PC-3 (cell line): ENCODE data around the gene GTF2A2. TPM values are rescaled to one million over a fixed set of nuclear protein-coding genes. Genes with fewer than 3 reads are reported as not detected.

Experiments used
- ATAC-seq: fragments of 200-7000 bp; cut with Tn5 transposase; 2 replicates; pipeline ENCODE4 v1.9.1; 2020; ENCODE audit warnings: mild to moderate bottlenecking, moderate library complexity
- BruUV-seq: library from RNA; stranded (reverse); fragments of 400-500 nt; replicated peaks from 2 replicates; lab custom pipeline; 2021; lab: Mats Ljungman, UMichigan
- CTCF ChIA-PET: fragments of 300-600 bp; sonication (Branson Sonifier 250); formaldehyde crosslinking; loops from one replicate; lab custom pipeline; 2022; ENCODE audit warnings: antibody characterized with exemption; lab: Charles Lee
- POLR2A ChIA-PET: fragments of 300-600 bp; sonication (Branson Sonifier 250); formaldehyde crosslinking; loops from one replicate; lab custom pipeline; 2022; ENCODE audit warnings: antibody characterized with exemption; ENCODE audit not compliant: unreplicated experiment; lab: Charles Lee
- DNase-seq: peaks from one replicate; pipeline ENCODE4 v3.0.0-alpha.2; 2015
- H2AFZ ChIP-seq: fragments of 300-600 bp; sonication (generic); 2 replicates; pipeline ENCODE4 v1.6.0; 2016; ENCODE audit warnings: antibody characterized with exemption, low read length
- H3F3A ChIP-seq: fragments of 300-600 bp; sonication (generic); one replicate; pipeline ENCODE4 v1.6.0; 2017; ENCODE audit warnings: antibody characterized with exemption, low read length, control low read depth, mild to moderate bottlenecking; ENCODE audit not compliant: unreplicated experiment
- H3K27ac ChIP-seq: fragments of 300-600 bp; sonication (generic); 2 replicates; pipeline ENCODE4 v1.5.1; 2016; ENCODE audit warnings: mild to moderate bottlenecking, low read length
- H3K27me3 ChIP-seq: fragments of 300-600 bp; sonication (generic); 2 replicates; pipeline ENCODE4 v1.6.1; 2016; ENCODE audit warnings: low read length, mixed read lengths
- H3K36me3 ChIP-seq: fragments of 300-600 bp; sonication (generic); 2 replicates; pipeline ENCODE4 v1.6.1; 2016; ENCODE audit warnings: low read depth, mixed run types, low read length, mixed read lengths
- H3K4me1 ChIP-seq: fragments of 300-600 bp; sonication (generic); 2 replicates; pipeline ENCODE4 v1.5.1; 2016; ENCODE audit warnings: low read length; ENCODE audit not compliant: insufficient read depth
- H3K4me2 ChIP-seq: fragments of 300-600 bp; sonication (generic); 2 replicates; pipeline ENCODE4 v1.6.0; 2016; ENCODE audit warnings: low read length
- H3K4me3 ChIP-seq: fragments of 300-600 bp; sonication (generic); 2 replicates; pipeline ENCODE4 v1.5.1; 2016; ENCODE audit warnings: mild to moderate bottlenecking, low read length, mixed read lengths
- H3K79me2 ChIP-seq: fragments of 300-600 bp; sonication (generic); 2 replicates; pipeline ENCODE4 v1.6.1; 2017; ENCODE audit warnings: low read length, mixed read lengths
- H3K9ac ChIP-seq: fragments of 300-600 bp; sonication (generic); 2 replicates; pipeline ENCODE4 v1.6.0; 2016; ENCODE audit warnings: mild to moderate bottlenecking, low read length
- H3K9me2 ChIP-seq: fragments of 300-600 bp; sonication (generic); replicated peaks from 2 replicates; pipeline ENCODE4 v1.6.1; 2016; ENCODE audit warnings: mixed run types, low read length, mixed read lengths
- H3K9me3 ChIP-seq: fragments of 300-600 bp; sonication (generic); 2 replicates; pipeline ENCODE4 v1.6.1; 2016; ENCODE audit warnings: low read length, mixed read lengths
- H4K20me1 ChIP-seq: fragments of 300-600 bp; sonication (generic); 2 replicates; pipeline ENCODE4 v1.6.1; 2016; ENCODE audit warnings: low read length, mixed read lengths
- EZH2 ChIP-seq: fragments of 300-600 bp; sonication (generic); IDR thresholded peaks from one replicate; pipeline ENCODE4 v1.6.1; 2017; ENCODE audit warnings: antibody characterized with exemption, mild to moderate bottlenecking, low read length; ENCODE audit not compliant: unreplicated experiment
- EZH2phosphoT487 ChIP-seq: fragments of 300-600 bp; sonication (generic); IDR thresholded peaks from 2 replicates; pipeline ENCODE4 v1.6.1; 2018; ENCODE audit warnings: mild to moderate bottlenecking, antibody characterized with exemption, low read length, borderline replicate concordance
- intact Hi-C: fragments of 100-400 bp; cut with micrococcal nuclease; formaldehyde crosslinking; loops from 2 replicates; pipeline ENCODE4 v1.9.0; 2023
- total RNA-seq: library from RNA; depleted of rRNA; stranded (reverse); fragments of >200 nt; gene quantifications from 2 replicates; pipeline ENCODE4 v1.2.3, GENCODE V29; 2014
- TF ChIP-seq, protein P1 (sequence below): fragments of 300-600 bp; sonication (generic); conservative IDR thresholded peaks from 2 replicates; pipeline ENCODE4 v1.5.1; 2017; ENCODE audit warnings: antibody characterized with exemption, low read depth, mild to moderate bottlenecking, low read length

Gene GTF2A2
- total RNA-seq, 1 experiment from 2014 or later: 83.9 TPM

DNA sequence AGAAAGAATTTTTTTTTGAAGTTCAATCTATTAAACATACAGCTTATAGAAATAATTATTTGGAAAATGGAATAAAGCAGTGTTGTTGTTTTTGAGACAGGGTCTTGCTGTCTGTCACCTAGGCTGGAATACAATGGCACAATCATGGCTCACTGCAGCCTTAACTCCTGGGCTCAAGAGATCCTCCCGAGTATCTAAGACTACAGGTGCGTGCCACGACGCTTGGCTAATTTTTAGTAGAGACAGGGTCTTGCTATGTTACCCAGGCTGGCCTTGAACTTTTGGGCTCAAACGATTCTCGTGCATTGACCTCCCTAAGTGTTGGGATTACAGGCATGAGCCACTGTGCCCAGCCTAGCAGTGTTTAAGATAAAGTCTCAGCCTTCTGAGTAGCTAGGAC lies 23.0 kb upstream of the GTF2A2 start:
- no peak for ATAC-seq
- no peak for DNase-seq
- Histone ChIP-seq H3K9me2 (no peaks in the 10 kb centered on the region), H3K9me3 (no peaks in the 10 kb centered on the region), H3K36me3 (peaks cover 39% of the 10 kb centered on the region), H3K27ac (no peak overlapping the region), H3K4me3 (no peak overlapping the region), H2AFZ (no peak overlapping the region), H3K4me2 (no peak overlapping the region), H3K9ac (no peak overlapping the region), H3K27me3 (no peaks in the 10 kb centered on the region), H3F3A (no peaks in the 10 kb centered on the region), H4K20me1 (peaks cover 21% of the 10 kb centered on the region), H3K79me2 (peaks cover 32% of the 10 kb centered on the region), H3K4me1 (no peaks in the 10 kb centered on the region)
- ChIA-PET POLR2A (no interaction called here), CTCF (interaction anchor here (0.7 kb wide), 1 partner anchor 37 kb away, joined by 11 read pairs; no protein-coding TSS in a partner anchor)
- intact Hi-C loops: no loop called here
- no TSS peak for BruUV-seq
- TF ChIP-seq, protein P1, sequence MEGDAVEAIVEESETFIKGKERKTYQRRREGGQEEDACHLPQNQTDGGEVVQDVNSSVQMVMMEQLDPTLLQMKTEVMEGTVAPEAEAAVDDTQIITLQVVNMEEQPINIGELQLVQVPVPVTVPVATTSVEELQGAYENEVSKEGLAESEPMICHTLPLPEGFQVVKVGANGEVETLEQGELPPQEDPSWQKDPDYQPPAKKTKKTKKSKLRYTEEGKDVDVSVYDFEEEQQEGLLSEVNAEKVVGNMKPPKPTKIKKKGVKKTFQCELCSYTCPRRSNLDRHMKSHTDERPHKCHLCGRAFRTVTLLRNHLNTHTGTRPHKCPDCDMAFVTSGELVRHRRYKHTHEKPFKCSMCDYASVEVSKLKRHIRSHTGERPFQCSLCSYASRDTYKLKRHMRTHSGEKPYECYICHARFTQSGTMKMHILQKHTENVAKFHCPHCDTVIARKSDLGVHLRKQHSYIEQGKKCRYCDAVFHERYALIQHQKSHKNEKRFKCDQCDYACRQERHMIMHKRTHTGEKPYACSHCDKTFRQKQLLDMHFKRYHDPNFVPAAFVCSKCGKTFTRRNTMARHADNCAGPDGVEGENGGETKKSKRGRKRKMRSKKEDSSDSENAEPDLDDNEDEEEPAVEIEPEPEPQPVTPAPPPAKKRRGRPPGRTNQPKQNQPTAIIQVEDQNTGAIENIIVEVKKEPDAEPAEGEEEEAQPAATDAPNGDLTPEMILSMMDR: no peak
- TF ChIP-seq EZH2phosphoT487 (no peak), EZH2 (no peak)

DNA sequence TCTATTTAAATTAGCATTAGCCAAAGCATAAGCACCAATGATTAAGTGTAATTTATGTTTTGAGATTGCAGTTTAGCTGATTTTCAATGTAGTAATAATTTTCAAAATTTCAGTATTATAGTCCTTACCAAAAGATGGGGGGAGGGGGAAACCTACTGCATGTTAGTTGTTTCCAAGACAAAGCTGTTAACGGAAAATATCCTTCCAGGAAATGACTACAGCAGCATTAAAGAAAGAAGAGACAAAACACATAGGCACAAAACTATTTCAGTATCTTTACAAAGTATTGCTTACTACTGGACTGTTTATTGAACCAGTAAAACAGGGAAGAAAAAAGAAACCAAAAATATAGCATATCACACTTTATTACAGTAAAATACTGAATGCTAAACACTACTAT lies 21.3 kb upstream of the GTF2A2 start:
- intact Hi-C loops: no loop called here
- DNase-seq (no peak), ATAC-seq (no peak)
- Histone ChIP-seq H3K27ac (no peak overlapping the region), H4K20me1 (peaks cover 7% of the 10 kb centered on the region; the same call in 1 of the 2 replicates), H3K9me2 (no peaks in the 10 kb centered on the region), H3K27me3 (no peaks in the 10 kb centered on the region), H3K9me3 (no peaks in the 10 kb centered on the region), H3K4me3 (no peak overlapping the region), H3K9ac (no peak overlapping the region), H3K4me2 (no peak overlapping the region), H3K36me3 (peaks cover 47% of the 10 kb centered on the region), H3K4me1 (no peaks in the 10 kb centered on the region), H3F3A (no peaks in the 10 kb centered on the region), H2AFZ (no peak overlapping the region), H3K79me2 (peaks cover 15% of the 10 kb centered on the region)
- no TSS peak for BruUV-seq
- TF ChIP-seq, protein P1: no peak
- no peak for TF ChIP-seq EZH2
- TF ChIP-seq EZH2phosphoT487: no peak
- ChIA-PET POLR2A (no interaction called here), CTCF (no interaction called here)

GRCh38 chr15:59678172-59678571 lies 20.9 kb upstream of the GTF2A2 start:
- H3K9me3 ChIP-seq: no peaks in the 10 kb centered on the region
- H3K9ac ChIP-seq: no peak overlapping the region
- TF ChIP-seq EZH2 (no peak), EZH2phosphoT487 (no peak)
- TF ChIP-seq, protein P1: no peak
- no peak overlapping the region for H3K4me2 ChIP-seq
- peaks cover 10% of the 10 kb centered on the region for H3K79me2 ChIP-seq
- H3K4me3 ChIP-seq: no peak overlapping the region
- intact Hi-C loops: no loop called here
- POLR2A ChIA-PET: no interaction called here
- H3K36me3 ChIP-seq: peaks cover 47% of the 10 kb centered on the region
- no peaks in the 10 kb centered on the region for H3K9me2 ChIP-seq
- no peaks in the 10 kb centered on the region for H3K27me3 ChIP-seq
- no peaks in the 10 kb centered on the region for H3F3A ChIP-seq
- ATAC-seq (no peak), DNase-seq (no peak)
- H2AFZ ChIP-seq: no peak overlapping the region
- H4K20me1 ChIP-seq: peaks cover 5% of the 10 kb centered on the region; the same call in 1 of the 2 replicates
- no peak overlapping the region for H3K27ac ChIP-seq
- CTCF ChIA-PET: no interaction called here
- BruUV-seq: no TSS peak
- H3K4me1 ChIP-seq: no peaks in the 10 kb centered on the region
